Measurements from ENCODE around the gene PLEKHG4B.

The PLEKHG4B gene

DNA sequence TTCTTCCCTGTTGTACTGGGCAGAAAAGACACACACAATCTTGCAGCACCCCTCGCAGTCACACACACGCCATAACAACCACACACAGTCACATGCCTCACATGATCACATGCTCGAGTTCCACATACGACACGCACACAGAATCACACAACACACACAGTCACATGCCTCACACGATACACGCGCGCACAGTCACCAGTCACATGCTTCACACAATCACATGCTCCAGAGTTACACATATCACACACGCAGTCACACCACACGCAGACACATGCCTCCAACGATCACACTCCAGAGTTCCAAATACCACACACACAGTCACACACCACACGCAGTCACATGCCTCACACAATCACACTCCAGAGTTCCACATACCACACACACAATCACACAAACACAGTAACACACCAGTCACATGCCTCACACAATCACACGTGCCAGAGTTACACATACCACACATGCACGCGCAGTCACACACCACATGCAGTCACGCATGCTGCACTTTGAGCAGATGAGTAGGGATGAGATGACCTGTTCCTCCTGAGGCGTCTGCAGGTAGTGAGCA lies 50.4 kb downstream of the PLEKHG4B start:
- H3K4me3 ChIP-seq (ENCODE audit: low read depth, low read length), result no peak overlapping the region
- in situ Hi-C loops (cut with HindIII; ENCODE audit: low sequenced_read_pairs), result no loop called here
- TF ChIP-seq, protein P1, sequence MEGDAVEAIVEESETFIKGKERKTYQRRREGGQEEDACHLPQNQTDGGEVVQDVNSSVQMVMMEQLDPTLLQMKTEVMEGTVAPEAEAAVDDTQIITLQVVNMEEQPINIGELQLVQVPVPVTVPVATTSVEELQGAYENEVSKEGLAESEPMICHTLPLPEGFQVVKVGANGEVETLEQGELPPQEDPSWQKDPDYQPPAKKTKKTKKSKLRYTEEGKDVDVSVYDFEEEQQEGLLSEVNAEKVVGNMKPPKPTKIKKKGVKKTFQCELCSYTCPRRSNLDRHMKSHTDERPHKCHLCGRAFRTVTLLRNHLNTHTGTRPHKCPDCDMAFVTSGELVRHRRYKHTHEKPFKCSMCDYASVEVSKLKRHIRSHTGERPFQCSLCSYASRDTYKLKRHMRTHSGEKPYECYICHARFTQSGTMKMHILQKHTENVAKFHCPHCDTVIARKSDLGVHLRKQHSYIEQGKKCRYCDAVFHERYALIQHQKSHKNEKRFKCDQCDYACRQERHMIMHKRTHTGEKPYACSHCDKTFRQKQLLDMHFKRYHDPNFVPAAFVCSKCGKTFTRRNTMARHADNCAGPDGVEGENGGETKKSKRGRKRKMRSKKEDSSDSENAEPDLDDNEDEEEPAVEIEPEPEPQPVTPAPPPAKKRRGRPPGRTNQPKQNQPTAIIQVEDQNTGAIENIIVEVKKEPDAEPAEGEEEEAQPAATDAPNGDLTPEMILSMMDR (IDR thresholded peaks at IDR 0.05; ENCODE audit: low read depth, low read length, missing control alignments), result no peak
- DNase-seq (ENCODE audit: low read depth), result no peak

GRCh38 chr5:143041-143440 lies 51.1 kb downstream of the PLEKHG4B start:
- DNase-seq (ENCODE audit: low read depth), result no peak
- H3K4me3 ChIP-seq (ENCODE audit: low read depth, low read length), result no peak overlapping the region
- in situ Hi-C loops (cut with HindIII; ENCODE audit: low sequenced_read_pairs), result no loop called here
- TF ChIP-seq, protein P1 (IDR thresholded peaks at IDR 0.05; ENCODE audit: low read depth, low read length, missing control alignments), result no peak

GRCh38 chr5:144941-145340 lies 53.0 kb downstream of the PLEKHG4B start:
- TF ChIP-seq, protein P1 (IDR thresholded peaks at IDR 0.05; ENCODE audit: low read depth, low read length, missing control alignments), result no peak
- H3K4me3 ChIP-seq (ENCODE audit: low read depth, low read length), result no peak overlapping the region
- in situ Hi-C loops (cut with HindIII; ENCODE audit: low sequenced_read_pairs), result no loop called here
- DNase-seq (ENCODE audit: low read depth), result no peak

DNA sequence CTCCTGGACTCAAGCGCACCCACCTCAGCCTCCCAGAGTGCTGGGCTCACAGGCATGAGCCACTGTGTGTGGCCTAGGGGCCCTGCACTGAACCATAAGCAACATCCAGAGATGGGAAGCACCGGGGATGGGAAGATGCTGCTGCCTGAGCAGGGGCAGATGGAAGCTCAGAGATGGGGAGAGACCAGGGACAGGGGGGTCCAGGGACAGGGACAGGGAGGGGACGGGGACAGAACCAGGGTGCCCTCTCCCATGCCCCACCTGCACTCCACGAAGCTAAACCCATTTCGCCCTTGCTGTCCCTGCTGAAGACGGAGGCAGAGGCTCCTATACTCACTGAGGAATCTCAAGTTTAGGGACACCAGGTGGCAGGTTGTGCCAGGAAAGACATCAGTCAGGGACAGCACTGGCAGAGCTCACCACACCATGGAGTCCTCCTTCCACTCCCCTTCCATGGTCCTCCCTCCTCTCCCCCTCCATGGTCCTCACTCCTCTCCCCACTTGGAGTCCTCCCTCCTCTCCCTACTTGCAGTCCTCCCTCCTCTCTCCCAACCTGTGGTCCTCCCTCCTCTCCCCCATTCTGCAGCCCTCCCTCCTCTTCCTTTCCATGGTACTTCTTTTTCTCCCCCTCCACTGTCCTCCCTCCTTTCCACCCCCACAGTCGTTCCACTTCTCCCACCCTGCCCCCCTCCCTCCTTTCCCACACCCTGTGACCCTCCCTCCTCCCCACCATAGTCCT lies 53.8 kb downstream of the PLEKHG4B start:
- in situ Hi-C loops (cut with HindIII; ENCODE audit: low sequenced_read_pairs), result no loop called here
- DNase-seq (ENCODE audit: low read depth), result no peak
- TF ChIP-seq, protein P1 (IDR thresholded peaks at IDR 0.05; ENCODE audit: low read depth, low read length, missing control alignments), result no peak
- H3K4me3 ChIP-seq (ENCODE audit: low read depth, low read length), result no peak overlapping the region

- no peak overlapping the region for H3K4me3 ChIP-seq (ENCODE audit: low read depth, low read length)
- no peak for DNase-seq (ENCODE audit: low read depth)
- in situ Hi-C loops (cut with HindIII; ENCODE audit: low sequenced_read_pairs), result no loop called here
- TF ChIP-seq, protein P1 (IDR thresholded peaks at IDR 0.05; ENCODE audit: low read depth, low read length, missing control alignments), result no peak
These were observed 55.8 kb downstream of the PLEKHG4B start for GRCh38 chr5:147751-148150.

GRCh38 chr5:149745-150485 lies 57.9 kb downstream of the PLEKHG4B start:
- DNase-seq (ENCODE audit: low read depth), result no peak
- H3K4me3 ChIP-seq (ENCODE audit: low read depth, low read length), result no peak overlapping the region
- in situ Hi-C loops (cut with HindIII; ENCODE audit: low sequenced_read_pairs), result no loop called here
- TF ChIP-seq, protein P1 (IDR thresholded peaks at IDR 0.05; ENCODE audit: low read depth, low read length, missing control alignments), result no peak

Measured in astrocyte of the cerebellum (primary cell).